ENCODE results near the gene ZSCAN20. TPM values are rescaled to one million over a fixed set of nuclear protein-coding genes. Genes with fewer than 3 reads are reported as not detected.

The ZSCAN20 gene
- total RNA-seq, 2 donors from 2014 or later: 4.7 to 7.3 TPM

- Histone ChIP-seq H3K27ac (no peak overlapping the region), H3K9me3 (peaks cover 12 to 46% of the 10 kb centered on the region in 2 donors), H3K27me3 (no peaks in the 10 kb centered on the region), H3K36me3 (peaks cover 59% of the 10 kb centered on the region), H3K4me1 (no peaks in the 10 kb centered on the region), H3K4me3 (no peak overlapping the region)
- TF ChIP-seq CTCF (IDR thresholded peaks at IDR 0.05): no peak
- no peak for DNase-seq (ENCODE audit: low spot score)
Observed at GRCh38 chr1:33494929-33495328, 22.5 kb downstream of the ZSCAN20 start.

DNA sequence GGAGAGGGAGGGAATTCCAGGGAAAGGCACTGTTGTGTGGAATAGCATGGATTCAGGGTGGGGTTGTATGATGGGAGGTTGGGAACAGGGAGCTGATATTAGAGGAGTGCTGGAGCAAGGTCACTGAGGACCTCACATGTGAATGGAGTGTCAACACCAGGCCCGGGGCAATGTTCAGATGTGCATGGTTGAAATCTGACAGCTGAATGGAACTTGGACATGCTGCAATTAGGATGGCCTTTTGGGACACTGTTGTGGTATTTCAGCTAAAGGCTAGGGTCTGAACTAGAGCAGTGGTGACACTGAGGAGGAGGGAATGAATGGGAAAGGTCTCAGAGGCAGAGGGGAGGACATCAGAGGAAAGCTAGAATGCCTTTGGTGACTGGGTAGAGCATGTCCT, 25.0 kb downstream of the ZSCAN20 start:
- Histone ChIP-seq H3K4me3 (no peak overlapping the region), H3K27ac (no peak overlapping the region), H3K36me3 (peaks cover 34% of the 10 kb centered on the region), H3K4me1 (no peaks in the 10 kb centered on the region), H3K27me3 (no peaks in the 10 kb centered on the region), H3K9me3 (peaks cover 12 to 46% of the 10 kb centered on the region in 2 donors)
- TF ChIP-seq CTCF (IDR thresholded peaks at IDR 0.05): no peak
- DNase-seq (ENCODE audit: low spot score): no peak

DNA sequence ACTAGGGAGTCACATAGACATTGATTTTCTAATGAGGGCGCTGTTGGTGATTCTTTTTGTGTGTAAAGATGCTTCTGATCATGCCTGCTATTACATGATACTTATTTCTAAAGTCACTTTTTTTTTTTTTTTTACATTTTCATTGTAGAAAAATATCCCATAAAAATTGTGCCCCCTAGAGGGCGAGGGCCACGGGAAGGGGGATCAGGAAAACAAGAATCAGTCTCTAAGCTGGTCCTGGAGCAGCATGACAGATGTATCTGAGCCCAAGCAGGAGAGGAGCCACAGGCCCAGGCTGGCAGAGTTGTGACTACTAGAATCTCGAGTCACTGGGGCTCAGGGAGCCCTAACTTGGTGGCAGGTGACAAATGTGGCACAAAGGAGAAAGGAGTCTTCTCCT, 28.1 kb downstream of the ZSCAN20 start:
- DNase-seq (ENCODE audit: low spot score): no peak
- Histone ChIP-seq H3K9me3 (peaks cover 0 to 17% of the 10 kb centered on the region in 2 donors), H3K36me3 (peaks cover 3% of the 10 kb centered on the region), H3K27ac (no peak overlapping the region), H3K27me3 (no peaks in the 10 kb centered on the region), H3K4me1 (no peaks in the 10 kb centered on the region), H3K4me3 (no peak overlapping the region)
- no peak for TF ChIP-seq CTCF (IDR thresholded peaks at IDR 0.05)

GRCh38 chr1:33501309-33501708, 28.9 kb downstream of the ZSCAN20 start:
- DNase-seq (ENCODE audit: low spot score): no peak
- Histone ChIP-seq H3K9me3 (peaks cover 0 to 10% of the 10 kb centered on the region in 2 donors), H3K4me3 (no peak overlapping the region), H3K4me1 (no peaks in the 10 kb centered on the region), H3K36me3 (no peaks in the 10 kb centered on the region), H3K27ac (no peak overlapping the region), H3K27me3 (no peaks in the 10 kb centered on the region)
- no peak for TF ChIP-seq CTCF (IDR thresholded peaks at IDR 0.05)

- peaks cover 0 to 5% of the 10 kb centered on the region in 2 donors for H3K9me3 ChIP-seq
- no peaks in the 10 kb centered on the region for H3K36me3 ChIP-seq
- no peaks in the 10 kb centered on the region for H3K27me3 ChIP-seq
- DNase-seq (ENCODE audit: low spot score): no peak
- no peak overlapping the region for H3K27ac ChIP-seq
- no peaks in the 10 kb centered on the region for H3K4me1 ChIP-seq
- no peak for TF ChIP-seq CTCF (IDR thresholded peaks at IDR 0.05)
- no peak overlapping the region for H3K4me3 ChIP-seq
Observed at GRCh38 chr1:33501774-33502173, 29.3 kb downstream of the ZSCAN20 start.

DNA sequence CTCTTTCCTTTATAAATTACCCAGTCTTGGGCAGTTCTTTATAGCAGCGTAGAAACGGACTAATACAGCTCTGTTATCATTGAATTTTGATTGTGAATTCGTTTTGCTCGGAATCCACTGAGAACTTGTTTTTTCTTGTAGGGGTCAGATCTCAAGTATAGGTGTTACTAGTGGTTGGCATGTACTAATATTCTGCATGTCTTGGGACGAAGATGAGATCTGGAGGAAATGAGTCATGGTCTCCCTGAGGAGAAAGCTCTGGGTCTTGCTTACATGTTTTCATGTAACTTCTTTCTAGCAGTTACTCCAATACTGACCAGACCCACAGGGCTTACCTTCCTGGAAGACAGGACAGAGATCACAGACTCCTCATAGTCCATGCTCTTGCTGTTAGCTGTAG, 30.3 kb downstream of the ZSCAN20 start:
- DNase-seq (ENCODE audit: low spot score): no peak
- Histone ChIP-seq H3K4me3 (no peak overlapping the region), H3K9me3 (no peaks in the 10 kb centered on the region), H3K27me3 (no peaks in the 10 kb centered on the region), H3K4me1 (no peaks in the 10 kb centered on the region), H3K36me3 (no peaks in the 10 kb centered on the region), H3K27ac (no peak overlapping the region)
- no peak for TF ChIP-seq CTCF (IDR thresholded peaks at IDR 0.05)
